HG02852 (cell line): ENCODE results near the gene CD37.
"Not testable (repeated sequence)": the region's sequence is repeated elsewhere in the genome, so short reads cannot be mapped to it uniquely, and the experiment has no call there.

Experiments used
- ATAC-seq: cut with Tn5 transposase; IDR thresholded peaks from one replicate; pipeline ENCODE4 v1.9.1; 2021; ENCODE audit warnings: mild to moderate bottlenecking, moderate library complexity; ENCODE audit not compliant: unreplicated experiment

Gene CD37, protein sequence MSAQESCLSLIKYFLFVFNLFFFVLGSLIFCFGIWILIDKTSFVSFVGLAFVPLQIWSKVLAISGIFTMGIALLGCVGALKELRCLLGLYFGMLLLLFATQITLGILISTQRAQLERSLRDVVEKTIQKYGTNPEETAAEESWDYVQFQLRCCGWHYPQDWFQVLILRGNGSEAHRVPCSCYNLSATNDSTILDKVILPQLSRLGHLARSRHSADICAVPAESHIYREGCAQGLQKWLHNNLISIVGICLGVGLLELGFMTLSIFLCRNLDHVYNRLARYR

DNA sequence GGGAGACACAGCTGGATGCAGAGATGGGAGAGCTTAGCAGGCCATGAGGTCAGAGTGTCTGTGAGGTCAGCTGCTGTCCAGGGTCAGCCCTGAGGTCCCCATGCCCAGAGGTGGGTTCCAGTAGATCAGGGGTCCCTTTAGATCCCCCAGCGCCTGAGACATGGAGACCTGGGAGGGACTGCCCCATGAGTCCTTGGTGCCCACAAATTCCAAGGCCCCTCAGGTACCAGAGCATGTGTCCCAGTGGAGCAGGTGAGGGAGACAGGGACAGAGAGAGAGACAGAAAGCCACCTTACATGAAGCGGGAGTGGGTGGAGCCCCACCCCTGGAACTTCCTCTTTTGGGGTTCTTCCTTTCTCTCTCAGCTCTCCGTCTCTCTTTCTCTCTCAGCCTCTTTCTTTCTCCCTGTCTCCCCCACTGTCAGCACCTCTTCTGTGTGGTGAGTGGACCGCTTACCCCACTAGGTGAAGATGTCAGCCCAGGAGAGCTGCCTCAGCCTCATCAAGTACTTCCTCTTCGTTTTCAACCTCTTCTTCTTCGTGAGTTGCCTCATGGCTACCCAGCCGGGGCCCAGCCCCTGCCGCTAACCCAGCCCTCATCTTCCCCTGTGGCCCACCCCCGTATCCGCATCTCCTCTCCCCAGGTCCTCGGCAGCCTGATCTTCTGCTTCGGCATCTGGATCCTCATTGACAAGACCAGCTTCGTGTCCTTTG, at the start of gene CD37:
Gene CD37 (plus strand): TSS at position 336 of the 713 bp plus-strand sequence. CDS start 135 bp downstream, at position 471.
- ATAC-seq, result no peak

DNA sequence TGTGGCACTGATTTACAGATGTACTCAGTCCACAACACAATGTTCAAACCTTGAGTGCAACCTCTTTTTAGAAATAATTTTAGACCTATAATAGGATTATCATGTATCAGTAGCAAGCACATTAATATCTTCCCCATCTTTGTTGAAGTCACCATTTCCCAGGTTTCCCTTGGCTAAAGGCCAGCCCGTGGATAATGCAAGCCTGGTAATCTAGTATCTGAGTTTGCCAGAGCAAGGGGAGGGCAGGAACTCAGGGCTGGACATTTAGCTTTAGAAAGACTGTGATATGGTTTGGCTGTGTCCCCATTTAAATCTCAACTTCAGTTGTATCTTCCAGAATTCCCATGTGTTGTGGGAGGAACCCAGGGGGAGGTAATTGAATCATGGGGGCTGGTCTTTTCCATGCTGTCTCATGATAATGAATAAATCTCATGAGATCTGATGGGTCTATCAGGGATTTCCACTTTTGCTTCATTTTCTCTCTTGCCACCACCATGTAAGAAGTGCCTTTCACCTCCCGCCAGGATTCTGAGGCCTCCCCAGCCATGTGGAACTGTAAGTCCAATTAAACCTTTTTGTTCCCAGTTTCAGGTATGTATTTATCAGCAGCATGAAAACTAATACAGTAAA, 48.0 kb upstream of the CD37 start:
- no peak for ATAC-seq

DNA sequence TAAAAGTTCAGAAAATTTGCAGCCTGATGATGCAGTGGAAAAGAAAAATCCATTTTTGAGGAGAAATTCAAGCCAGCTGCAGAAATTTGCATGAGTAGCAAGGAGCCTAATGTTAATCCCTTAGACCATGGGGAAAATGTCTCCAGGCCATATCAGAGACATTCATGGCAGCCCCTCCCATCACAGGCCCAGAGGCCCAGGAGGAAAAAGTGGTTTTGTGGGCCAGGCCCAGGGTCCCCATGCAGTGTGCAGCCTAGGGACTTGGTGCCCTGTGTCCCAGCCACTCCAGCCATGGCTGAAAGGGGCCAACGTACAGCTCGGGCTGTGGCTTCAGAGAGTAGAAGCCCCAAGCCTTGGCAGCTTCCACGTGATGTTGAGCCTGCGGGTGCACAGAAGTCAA, 47.0 kb upstream of the CD37 start:
- ATAC-seq, result not testable (repeated sequence)

DNA sequence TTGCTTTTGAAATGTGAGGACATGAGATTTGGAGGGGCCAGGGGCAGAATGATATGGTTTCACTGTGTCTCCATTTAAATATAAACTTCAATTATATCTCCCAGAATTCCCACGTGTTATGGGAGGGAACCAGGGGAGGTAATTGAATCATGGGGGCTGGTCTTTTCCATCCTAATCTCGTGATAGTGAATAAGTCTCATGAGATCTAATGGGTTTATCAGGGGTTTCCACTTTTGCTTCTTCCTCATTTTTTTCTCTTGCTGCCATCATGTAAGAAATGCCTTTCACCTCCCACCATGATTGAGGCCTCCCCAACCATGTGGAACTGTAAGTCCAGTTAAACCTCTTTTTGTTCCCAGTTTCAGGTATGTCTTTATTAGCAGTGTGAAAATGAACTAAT, 45.9 kb upstream of the CD37 start:
- ATAC-seq, result not testable (repeated sequence)

DNA sequence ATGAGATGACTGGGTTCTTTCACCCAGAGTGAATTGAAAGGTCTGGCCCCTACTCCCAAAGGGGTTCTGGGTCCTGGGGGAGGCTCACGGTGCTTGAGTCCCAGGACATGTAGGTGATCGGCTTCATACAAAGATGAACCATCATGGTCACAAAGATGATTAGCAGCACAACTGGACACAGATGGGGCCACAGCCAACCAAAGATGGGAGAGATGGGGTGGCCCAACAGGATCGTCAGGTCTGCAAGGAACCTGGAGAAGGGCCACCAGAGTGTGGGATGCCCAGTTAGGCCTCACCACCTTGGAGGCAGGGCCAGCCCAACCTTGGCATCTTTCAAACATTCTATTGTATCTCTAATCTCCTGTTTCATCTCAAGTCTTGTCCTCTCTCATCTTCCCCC, 44.7 kb upstream of the CD37 start:
- no peak for ATAC-seq

DNA sequence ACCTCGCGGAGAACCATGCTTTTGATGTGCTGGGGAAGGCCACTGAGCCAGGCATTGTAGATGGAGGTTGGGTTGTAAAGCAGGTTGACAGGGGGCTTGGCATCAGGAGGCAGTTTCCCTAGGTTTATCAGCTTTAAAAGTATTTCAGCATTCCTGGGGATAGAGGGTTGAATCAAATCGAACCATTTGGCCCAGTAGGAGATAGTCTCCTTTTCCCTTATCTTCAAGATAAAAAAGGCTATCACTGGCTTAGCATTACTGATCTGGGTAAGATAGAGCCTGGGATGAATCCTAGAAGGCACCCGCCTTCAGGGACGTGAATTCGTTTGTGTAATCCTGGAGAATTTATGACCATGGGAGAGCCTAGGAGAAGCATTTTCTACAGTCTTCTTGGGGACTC, 40.8 kb upstream of the CD37 start:
- no peak for ATAC-seq

DNA sequence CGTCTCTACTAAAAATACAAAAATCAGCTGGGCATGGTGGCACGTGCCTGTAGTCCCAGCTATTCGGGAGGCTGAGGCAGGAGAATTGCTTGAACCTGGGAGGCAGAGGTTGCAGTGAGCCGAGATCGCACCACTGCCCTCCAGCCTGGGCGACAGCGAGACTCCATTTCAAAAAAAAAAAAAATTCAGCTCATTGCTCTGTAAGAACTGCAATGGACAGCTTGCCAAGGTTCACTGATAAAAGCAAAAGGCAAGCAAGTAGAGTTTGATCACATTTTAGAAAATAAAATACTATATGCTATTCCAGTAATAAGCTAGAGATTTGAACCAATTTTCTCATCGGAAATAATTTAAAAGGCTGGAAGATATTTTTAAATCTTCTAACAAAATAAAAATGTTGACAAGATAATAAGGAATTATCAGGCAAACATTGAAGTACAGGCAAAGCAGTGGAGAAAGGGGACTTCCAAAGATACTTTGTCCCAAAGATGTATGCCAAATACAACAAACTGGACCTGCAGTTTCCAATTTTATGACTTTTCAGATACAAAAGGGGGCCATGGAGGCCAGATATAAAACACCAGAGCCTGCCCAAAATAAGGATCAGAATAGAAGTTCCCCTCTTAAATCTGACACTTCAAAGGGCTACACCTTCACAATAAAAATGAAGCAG, 39.9 kb upstream of the CD37 start:
- no peak for ATAC-seq

DNA sequence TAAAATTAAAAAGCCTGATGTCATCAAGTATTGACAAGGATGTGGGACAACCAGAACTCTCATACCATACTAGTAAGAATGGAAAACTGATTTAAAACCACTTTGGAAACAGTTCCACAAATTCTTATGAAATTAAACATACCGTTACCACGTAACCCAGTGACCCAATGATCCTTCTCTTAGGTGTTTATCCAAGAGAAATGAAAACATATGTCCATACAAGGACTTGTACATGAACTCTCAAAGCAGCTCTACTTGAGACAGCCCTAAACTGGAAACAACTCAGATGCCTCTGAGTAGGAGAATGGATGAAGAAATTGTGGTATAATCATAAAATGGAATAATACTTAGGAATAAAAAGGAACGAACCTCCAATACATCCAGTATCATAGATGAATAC, 37.8 kb upstream of the CD37 start:
- no peak for ATAC-seq

DNA sequence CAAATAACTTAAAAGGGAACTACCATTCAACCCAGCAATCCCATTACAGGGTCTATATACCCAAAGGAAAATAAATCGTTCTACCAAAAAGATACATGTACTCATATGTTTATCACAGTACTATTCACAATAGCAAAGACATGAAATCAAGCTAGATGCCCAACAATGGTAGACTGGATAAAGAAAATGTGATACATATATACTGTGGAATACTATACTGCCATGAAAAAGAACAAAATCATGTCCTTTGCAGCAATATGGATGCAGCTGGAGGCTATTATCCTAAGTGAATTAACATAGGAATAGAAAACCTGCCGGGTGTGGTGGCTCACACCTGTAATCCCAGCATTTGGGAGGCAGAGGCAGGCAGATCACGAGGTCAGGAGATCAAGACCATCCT, 36.6 kb upstream of the CD37 start:
- not testable (repeated sequence) for ATAC-seq

DNA sequence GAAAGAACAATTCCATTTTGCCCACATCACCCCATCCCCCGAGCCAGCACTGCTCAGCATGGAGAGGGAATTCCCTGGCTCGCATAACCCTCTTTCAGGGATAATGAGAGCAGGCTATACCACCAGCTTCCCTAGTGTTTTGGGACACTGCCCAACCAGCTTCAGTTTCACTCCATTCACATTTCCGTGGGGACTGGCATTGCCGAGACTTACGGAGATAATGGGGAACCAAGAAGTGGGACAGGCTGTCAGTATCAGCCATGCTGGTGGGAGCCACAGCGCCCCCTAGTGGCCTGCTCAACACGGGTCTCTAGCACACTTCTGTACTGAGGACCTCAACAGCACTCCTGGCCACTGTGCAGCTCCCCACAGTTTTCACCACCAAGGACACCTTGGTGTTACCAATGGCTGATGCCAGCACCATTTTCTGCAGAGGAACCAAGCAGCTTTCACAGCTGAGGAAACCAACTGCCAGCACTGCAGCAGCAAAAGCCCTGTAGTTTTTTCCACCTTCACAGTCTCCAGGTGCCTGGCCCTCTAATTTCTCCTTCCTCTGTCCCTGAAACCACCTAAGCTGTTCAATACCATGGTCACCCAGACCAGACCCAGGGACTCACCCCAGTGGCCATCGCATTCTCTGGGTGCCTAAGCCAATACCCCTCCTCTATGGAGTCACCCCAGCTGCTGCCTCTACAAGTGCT, 33.9 kb upstream of the CD37 start:
- ATAC-seq, result no peak

DNA sequence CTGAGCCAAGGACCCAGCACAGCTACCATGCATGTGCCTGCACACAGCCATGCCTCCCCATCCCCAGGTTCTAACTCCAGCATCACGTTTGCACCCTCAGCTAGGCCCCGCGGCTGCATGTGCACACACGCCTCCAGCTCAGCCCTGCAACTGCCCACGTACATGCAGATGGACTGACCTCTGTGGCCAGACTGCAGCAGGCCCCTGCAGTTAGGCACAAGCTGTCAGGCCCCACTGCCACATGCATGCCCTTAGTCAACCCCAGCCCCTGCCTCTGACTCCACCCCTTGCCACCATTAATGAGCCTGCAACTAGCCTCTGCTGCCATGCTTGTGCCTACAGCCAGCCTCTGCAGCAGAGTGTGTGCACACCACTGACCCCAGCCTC, 33.3 kb upstream of the CD37 start:
- ATAC-seq, result no peak

DNA sequence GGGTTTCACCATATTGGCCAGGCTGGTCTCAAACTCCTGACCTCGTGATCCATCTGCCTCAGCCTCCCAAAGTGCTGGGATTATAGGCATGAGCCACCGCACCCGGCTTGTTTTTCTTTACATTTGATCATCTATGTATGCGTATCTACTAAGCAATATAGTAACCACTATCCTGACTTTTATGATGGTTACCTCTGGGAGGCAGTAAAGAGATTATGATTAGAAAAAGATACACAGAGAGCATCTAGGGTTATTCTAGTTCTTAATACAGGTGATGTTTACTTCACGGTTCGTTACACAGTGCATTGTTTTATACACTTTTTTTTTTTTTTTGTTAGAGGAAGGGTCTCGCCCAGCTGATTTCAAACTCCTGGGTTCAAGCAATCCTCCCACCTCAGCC, 28.5 kb upstream of the CD37 start:
- not testable (repeated sequence) for ATAC-seq

DNA sequence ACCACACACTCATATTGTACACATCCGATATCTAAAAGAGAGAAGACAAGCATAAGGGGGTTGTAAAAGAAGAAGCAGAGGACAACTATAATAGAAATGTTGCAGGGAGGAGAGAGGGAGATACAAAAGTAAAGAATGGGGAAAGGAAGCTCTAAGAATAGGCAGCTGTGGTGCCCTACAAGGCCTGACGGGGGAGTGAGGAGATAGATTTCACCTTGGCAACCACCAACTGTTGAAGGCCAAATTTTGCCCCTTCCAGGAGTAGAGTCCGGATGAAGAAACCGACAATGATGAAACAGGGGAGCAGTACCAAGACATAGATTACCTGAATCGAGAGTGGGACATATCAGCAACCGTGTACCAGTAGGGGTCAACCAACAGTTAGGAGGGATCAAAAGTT, 26.1 kb upstream of the CD37 start:
- ATAC-seq, result no peak

DNA sequence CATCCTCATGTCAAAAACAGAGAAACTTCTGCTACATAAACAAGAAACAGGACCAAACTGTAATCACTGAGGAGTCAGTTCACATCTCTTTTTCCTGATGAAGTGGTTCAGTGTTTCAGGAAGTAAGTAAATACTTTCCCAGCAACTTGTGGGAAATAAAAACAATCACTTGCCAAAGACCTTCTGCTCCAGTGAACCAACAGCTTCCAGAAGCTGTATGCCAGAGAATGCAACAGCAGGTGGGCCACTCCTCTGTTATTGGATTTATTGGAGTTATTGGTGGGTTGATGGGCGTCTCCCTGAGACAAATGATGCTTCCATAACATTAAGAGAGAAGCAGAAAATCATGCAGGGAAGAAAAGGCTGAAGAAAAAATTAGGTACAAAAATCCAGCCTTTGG, 20.1 kb upstream of the CD37 start:
- no peak for ATAC-seq

DNA sequence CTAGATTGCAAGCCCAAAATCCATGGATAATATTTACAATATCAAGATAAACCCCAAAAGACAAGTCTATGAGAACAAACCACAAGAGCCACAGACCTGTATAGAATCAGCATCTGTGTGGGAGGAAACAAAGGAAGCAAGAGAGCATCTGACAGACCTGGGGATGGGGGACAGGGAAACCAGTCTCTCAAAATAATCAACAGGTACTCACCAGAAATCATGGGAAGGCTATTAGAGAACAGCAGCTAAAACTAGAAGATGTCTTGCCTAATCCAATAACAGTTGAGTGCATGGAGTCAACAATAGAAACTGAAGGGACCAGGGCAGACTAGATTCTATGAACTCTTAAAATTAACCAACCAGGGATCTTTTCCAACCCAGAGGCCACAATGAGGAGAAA, 18.9 kb upstream of the CD37 start:
- ATAC-seq, result no peak

DNA sequence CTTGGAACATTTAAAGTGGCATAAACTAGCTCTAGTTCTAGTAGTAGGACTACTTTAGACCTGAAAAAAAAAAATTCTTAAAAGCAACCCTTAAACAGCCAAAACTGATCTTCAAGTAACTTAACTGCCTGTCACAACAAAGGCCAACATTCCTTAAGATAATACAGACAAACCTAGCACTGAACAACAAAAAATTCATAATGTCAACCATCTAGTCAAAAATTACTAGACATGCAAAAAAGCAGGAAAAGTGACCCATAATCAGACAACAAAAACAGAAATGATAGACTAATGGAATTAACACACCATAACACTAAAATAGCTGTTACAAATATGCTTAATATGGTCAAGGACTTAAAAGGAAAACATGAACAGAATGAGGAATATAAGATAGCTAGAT, 16.9 kb upstream of the CD37 start:
- no peak for ATAC-seq

DNA sequence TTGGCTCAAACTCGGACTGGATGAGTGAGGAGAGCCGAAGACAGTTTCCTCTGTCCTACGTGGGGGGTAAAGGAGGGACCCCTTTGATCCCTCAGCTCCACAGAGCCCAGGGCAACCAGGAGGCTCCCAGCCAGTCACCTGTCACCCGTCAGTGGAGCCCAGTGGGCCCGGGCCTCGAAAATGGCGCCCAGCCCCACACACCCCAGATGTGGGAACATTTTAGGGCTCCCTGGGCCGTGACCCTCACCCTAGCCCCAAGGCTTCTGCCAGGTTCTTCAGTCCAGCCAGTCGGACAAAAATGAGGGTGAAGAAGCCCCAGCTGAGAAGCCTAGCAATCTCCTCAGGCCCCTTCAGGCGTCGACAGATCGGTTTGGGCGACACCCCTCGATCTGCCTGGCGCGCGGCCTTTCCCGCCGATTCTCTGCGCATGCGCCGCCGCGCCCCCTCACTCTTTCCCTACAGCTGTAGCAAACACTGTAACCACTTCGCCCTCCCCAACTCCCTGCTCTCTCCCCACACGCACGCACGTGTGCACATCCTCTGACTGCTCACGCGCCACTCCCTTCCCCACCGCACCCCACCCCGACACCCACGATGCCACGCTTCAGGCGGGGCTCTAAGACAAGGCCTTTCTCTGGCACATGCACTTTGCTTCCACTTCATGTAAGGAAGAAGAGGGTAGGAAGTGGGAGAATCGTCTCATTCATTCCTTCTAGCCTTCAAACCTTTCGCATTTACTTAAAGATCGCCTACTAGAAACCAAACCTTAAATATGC, 10.2 kb upstream of the CD37 start, which contains the start of gene SLC6A16:
Gene SLC6A16 (minus strand): TSS at position 391 of the 776 bp plus-strand sequence. CDS start 13,844 bp downstream, outside the sequence.
- no peak for ATAC-seq

DNA sequence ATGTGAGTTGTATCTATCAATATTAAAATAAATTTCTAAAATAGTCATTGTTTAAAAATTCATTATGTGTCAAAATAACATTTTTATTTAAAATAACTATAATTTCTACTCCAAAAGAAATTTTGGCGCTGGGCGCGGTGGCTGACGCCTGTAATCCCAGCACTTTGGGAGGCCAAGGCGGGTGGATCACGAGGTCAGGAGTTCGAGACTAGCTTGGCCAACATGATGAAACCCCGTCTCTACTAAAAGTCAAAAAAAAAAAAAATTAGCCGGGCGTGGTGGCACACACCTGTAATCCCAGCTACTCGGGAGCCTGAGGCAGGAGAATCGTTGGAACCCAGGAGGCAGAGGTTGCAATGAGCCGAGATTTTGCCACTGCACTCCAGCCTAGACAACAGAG, 9.4 kb upstream of the CD37 start:
- not testable (repeated sequence) for ATAC-seq

DNA sequence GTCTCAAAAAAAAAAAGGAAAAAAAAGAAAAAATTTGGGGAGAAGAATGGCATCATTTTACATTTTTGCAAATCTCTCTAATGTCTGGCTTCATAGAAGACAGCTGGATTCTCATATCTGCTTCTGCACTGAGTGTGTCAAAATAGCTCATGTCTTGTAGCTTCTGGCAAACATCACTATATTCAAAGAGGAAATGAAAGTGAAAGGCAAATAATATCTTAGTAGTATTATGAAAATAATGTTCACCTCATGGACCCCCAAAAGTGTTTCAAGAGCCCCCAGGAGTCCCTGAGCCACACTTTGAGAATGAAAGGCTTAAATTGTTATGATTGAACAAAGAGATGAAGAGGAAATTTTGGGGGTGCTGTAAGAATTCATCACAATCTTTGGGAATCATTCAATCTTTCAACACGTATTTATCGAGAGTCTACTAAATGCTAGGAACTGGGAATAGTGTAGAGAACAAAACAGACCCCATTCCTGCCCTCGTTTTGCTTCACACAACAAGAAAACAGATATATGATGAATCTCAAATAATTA, 9.0 kb upstream of the CD37 start:
- ATAC-seq, result no peak
